Transverse colon (tissue), 4 donors: ENCODE results near the gene CCDC154. TPM values are rescaled to one million over a fixed set of nuclear protein-coding genes. Genes with fewer than 3 reads are reported as not detected.
A peak's percentile ranks its signal among the peaks of the same experiment; 100 is the strongest.

Experiments
- DNase-seq: peaks from one replicate; pipeline ENCODE4 v3.0.0-alpha.2; 2019
- H3K27ac ChIP-seq, 4 donors: fragments of 200-600 bp; sonication (generic); 2 replicates each; pipeline ENCODE4 v1.5.1; 2016 to 2018; ENCODE audit warnings: inconsistent platforms in 4 of 4
- H3K27me3 ChIP-seq: fragments of 200-600 bp; sonication (generic); 2 replicates; pipeline ENCODE4 v1.5.1; 2017; ENCODE audit warnings: inconsistent platforms
- H3K36me3 ChIP-seq, 4 donors: fragments of 200-600 bp; sonication (generic); 2 replicates each; pipeline ENCODE4 v1.5.1; 2017 to 2019; ENCODE audit warnings: inconsistent platforms in 4 of 4
- H3K4me1 ChIP-seq, 4 donors: fragments of 200-600 bp; sonication (generic); 2 replicates each; pipeline ENCODE4 v1.5.1; 2017 to 2020; ENCODE audit warnings: inconsistent platforms in 4 of 4
- H3K4me3 ChIP-seq, 4 donors: fragments of 200-600 bp; sonication (generic); 1 replicate in 1 of 4; 2 replicates in 3 of 4; pipeline versions ENCODE4 v1.5.1 to v1.6.1; 2017 to 2019; ENCODE audit warnings: inconsistent platforms in 4 of 4
- H3K9me3 ChIP-seq, 2 donors: fragments of 200-600 bp; sonication (generic); 2 replicates each; pipeline ENCODE4 v1.5.1; 2017 to 2019; ENCODE audit warnings: inconsistent platforms in 2 of 2
- EP300 ChIP-seq: sonication (generic); formaldehyde crosslinking; IDR thresholded peaks from one replicate; pipeline ENCODE4 v1.6.1; 2017; ENCODE audit warnings: antibody characterized with exemption, low read depth
- POLR2A ChIP-seq: fragments of 450-650 bp; IDR thresholded peaks from one replicate; pipeline ENCODE4 v1.6.1; 2016; ENCODE audit warnings: antibody characterized with exemption, mild to moderate bottlenecking, moderate library complexity
- POLR2AphosphoS5 ChIP-seq, 3 donors: sonication (generic); formaldehyde crosslinking; IDR thresholded peaks; one replicate each; pipeline ENCODE4 v1.6.1; 2016; ENCODE audit warnings: antibody characterized with exemption in 3 of 3
- WGBS, 2 donors: methylation state at CpG; one replicate each; pipeline ENCODE4 v1.1.5; 2018; ENCODE audit warnings: low coverage in 1 of 2; 5-methylcytosine and 5-hydroxymethylcytosine counted together
- in situ Hi-C, 4 donors: fragments of 200-750 bp; cut with MboI; loops; one replicate each; pipeline versions ENCODE4 v1.15.0 to v1.15.1; 2017; ENCODE audit warnings: low sequenced_read_pairs in 3 of 4, low pct_ligation_motif_present in 1 of 4, low pct_unique_long_range_greater_than_20kb in 1 of 4
- intact Hi-C: fragments of 100-400 bp; cut with DNase I; formaldehyde crosslinking; loops from one replicate; pipeline ENCODE4 v1.15.1; 2023; ENCODE audit warnings: low total_unique reads
- total RNA-seq, 4 donors: library from RNA; depleted of rRNA; stranded (reverse); fragments of >200 nt; gene quantifications; one replicate each; pipeline ENCODE4 v1.1.0, GENCODE V29; 2016
- TF ChIP-seq, protein P1 (sequence below), 5 experiments: fragments of 200-600 bp in 3 of 5; fragments of 450-650 bp in 2 of 5; sonication (generic) in 3 of 5; IDR thresholded peaks; 1 replicate in 2 of 5; 2 replicates in 3 of 5; pipeline ENCODE4 v1.5.1; 2016 to 2017; ENCODE audit warnings: antibody characterized with exemption in 5 of 5, inconsistent platforms in 3 of 5, mild to moderate bottlenecking in 2 of 5, moderate library complexity in 1 of 5

The CCDC154 gene
- total RNA-seq, 4 donors from 2014 or later = 0.16 to 0.41 TPM; not detected in 2

GRCh38 chr16:1464196-1464893 lies 20.0 kb upstream of the CCDC154 start:
- in situ Hi-C loops = no loop called here
- Histone ChIP-seq H3K9me3 (no peaks in the 10 kb centered on the region), H3K4me1 (peaks cover 0 to 4% (median 0%) of the 10 kb centered on the region in 4 donors), H3K27me3 (no peaks in the 10 kb centered on the region), H3K27ac (no peak overlapping the region), H3K36me3 (peaks cover 0 to 10% (median 0%) of the 10 kb centered on the region in 4 donors), H3K4me3 (no peak overlapping the region)
- intact Hi-C loops = no loop called here
- 92 to 93% methylated on average over 8 to 41 of the region's 41 CpGs for WGBS, 2 donors
- DNase-seq = no peak
- TF ChIP-seq, protein P1, sequence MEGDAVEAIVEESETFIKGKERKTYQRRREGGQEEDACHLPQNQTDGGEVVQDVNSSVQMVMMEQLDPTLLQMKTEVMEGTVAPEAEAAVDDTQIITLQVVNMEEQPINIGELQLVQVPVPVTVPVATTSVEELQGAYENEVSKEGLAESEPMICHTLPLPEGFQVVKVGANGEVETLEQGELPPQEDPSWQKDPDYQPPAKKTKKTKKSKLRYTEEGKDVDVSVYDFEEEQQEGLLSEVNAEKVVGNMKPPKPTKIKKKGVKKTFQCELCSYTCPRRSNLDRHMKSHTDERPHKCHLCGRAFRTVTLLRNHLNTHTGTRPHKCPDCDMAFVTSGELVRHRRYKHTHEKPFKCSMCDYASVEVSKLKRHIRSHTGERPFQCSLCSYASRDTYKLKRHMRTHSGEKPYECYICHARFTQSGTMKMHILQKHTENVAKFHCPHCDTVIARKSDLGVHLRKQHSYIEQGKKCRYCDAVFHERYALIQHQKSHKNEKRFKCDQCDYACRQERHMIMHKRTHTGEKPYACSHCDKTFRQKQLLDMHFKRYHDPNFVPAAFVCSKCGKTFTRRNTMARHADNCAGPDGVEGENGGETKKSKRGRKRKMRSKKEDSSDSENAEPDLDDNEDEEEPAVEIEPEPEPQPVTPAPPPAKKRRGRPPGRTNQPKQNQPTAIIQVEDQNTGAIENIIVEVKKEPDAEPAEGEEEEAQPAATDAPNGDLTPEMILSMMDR (IDR thresholded peaks at IDR 0.05) = no peak
- TF ChIP-seq POLR2A (no peak), EP300 (no peak), POLR2AphosphoS5 (IDR thresholded peaks at IDR 0.05) (no peak)

GRCh38 chr16:1461146-1461545 lies 16.8 kb upstream of the CCDC154 start:
- 80 to 100% methylated on average over 4 to 24 of the region's 24 CpGs for WGBS, 2 donors
- intact Hi-C loops = no loop called here

GRCh38 chr16:1460602-1461138 lies 16.3 kb upstream of the CCDC154 start:
- H3K4me1 ChIP-seq = peaks cover 0 to 4% (median 0%) of the 10 kb centered on the region in 4 donors
- H3K27me3 ChIP-seq = no peaks in the 10 kb centered on the region
- H3K27ac ChIP-seq = peak overlapping the region in 3 of 4 donors; percentile 38 to 60 (median 57)
- peaks cover 0 to 10% (median 2%) of the 10 kb centered on the region in 4 donors for H3K36me3 ChIP-seq
- DNase-seq = no peak
- TF ChIP-seq POLR2A (no peak), EP300 (no peak), POLR2AphosphoS5 (IDR thresholded peaks at IDR 0.05) (no peak)
- TF ChIP-seq, protein P1 (IDR thresholded peaks at IDR 0.05) = no peak
- intact Hi-C loops (no loop called here), in situ Hi-C loops (no loop called here)
- H3K9me3 ChIP-seq = no peaks in the 10 kb centered on the region
- no peak overlapping the region for H3K4me3 ChIP-seq
- 85% methylated on average over 27 of the region's 30 CpGs; no CpG with 5 or more reads in 1 of the 2 donors for WGBS, 2 donors

More at GRCh38 chr16:1461146-1461545, 16.8 kb upstream of the CCDC154 start:
- no peak for TF ChIP-seq POLR2A
- no peak for TF ChIP-seq EP300
- TF ChIP-seq POLR2AphosphoS5 (IDR thresholded peaks at IDR 0.05) = no peak
- TF ChIP-seq, protein P1 (IDR thresholded peaks at IDR 0.05) = no peak
- in situ Hi-C loops = no loop called here
- Histone ChIP-seq H3K27me3 (no peaks in the 10 kb centered on the region), H3K4me1 (peaks cover 0 to 4% (median 0%) of the 10 kb centered on the region in 4 donors), H3K4me3 (no peak overlapping the region), H3K36me3 (peaks cover 0 to 10% (median 0%) of the 10 kb centered on the region in 4 donors), H3K27ac (peak overlapping the region in 3 of 4 donors; percentile 38 to 60 (median 57)), H3K9me3 (no peaks in the 10 kb centered on the region)
- DNase-seq = no peak

GRCh38 chr16:1459967-1460366 lies 15.6 kb upstream of the CCDC154 start:
- no peak for TF ChIP-seq EP300
- TF ChIP-seq POLR2A = no peak
- TF ChIP-seq, protein P1 (IDR thresholded peaks at IDR 0.05) = no peak
- TF ChIP-seq POLR2AphosphoS5 (IDR thresholded peaks at IDR 0.05) = no peak
- Histone ChIP-seq H3K9me3 (no peaks in the 10 kb centered on the region), H3K36me3 (peaks cover 0 to 11% (median 5%) of the 10 kb centered on the region in 4 donors), H3K27ac (peak overlapping the region in 1 of 4 donors; percentile 38), H3K4me1 (peaks cover 0 to 4% (median 0%) of the 10 kb centered on the region in 4 donors), H3K4me3 (no peak overlapping the region), H3K27me3 (no peaks in the 10 kb centered on the region)
- DNase-seq = no peak
- 85% methylated on average over 10 of the region's 10 CpGs; no CpG with 5 or more reads in 1 of the 2 donors for WGBS, 2 donors
- intact Hi-C loops (no loop called here), in situ Hi-C loops (no loop called here)
